GM23248 (cell line): ENCODE results near the gene VPS54. TPM values are rescaled to one million over a fixed set of nuclear protein-coding genes. Genes with fewer than 3 reads are reported as not detected.

ENCODE experiments used
- DNase-seq: peaks from one replicate; pipeline ENCODE4 v3.0.0-alpha.2; 2015
- H2AFZ ChIP-seq: fragments of 200-600 bp; sonication (generic); 2 replicates; pipeline ENCODE4 v1.6.1; 2016; ENCODE audit warnings: antibody characterized with exemption
- H3F3A ChIP-seq: fragments of 200-600 bp; sonication (generic); 2 replicates; pipeline ENCODE4 v1.6.1; 2016; ENCODE audit warnings: mild to moderate bottlenecking, antibody characterized with exemption, mixed run types; ENCODE audit not compliant: insufficient read depth
- H3K27ac ChIP-seq: fragments of 200-600 bp; sonication (generic); 2 replicates; pipeline ENCODE4 v1.5.1; 2016; ENCODE audit warnings: mild to moderate bottlenecking
- H3K27me3 ChIP-seq: fragments of 200-600 bp; sonication (generic); replicated peaks from 2 replicates; pipeline ENCODE4 v1.6.1; 2016; ENCODE audit warnings: mild to moderate bottlenecking; ENCODE audit not compliant: insufficient read depth
- H3K36me3 ChIP-seq: fragments of 200-600 bp; sonication (generic); 2 replicates; pipeline ENCODE4 v1.6.1; 2016; ENCODE audit warnings: low read depth, mild to moderate bottlenecking
- H3K4me1 ChIP-seq: fragments of 200-600 bp; sonication (generic); 2 replicates; pipeline ENCODE4 v1.6.1; 2016; ENCODE audit warnings: mild to moderate bottlenecking; ENCODE audit not compliant: insufficient read depth
- H3K4me2 ChIP-seq: fragments of 200-600 bp; sonication (generic); one replicate; pipeline ENCODE4 v1.6.1; 2016; ENCODE audit warnings: mild to moderate bottlenecking; ENCODE audit not compliant: unreplicated experiment
- H3K4me3 ChIP-seq: fragments of 200-600 bp; sonication (generic); 2 replicates; pipeline ENCODE4 v1.5.1; 2016; ENCODE audit warnings: mild to moderate bottlenecking
- H3K79me2 ChIP-seq: fragments of 200-600 bp; sonication (generic); 2 replicates; pipeline ENCODE4 v1.6.1; 2016; ENCODE audit warnings: mild to moderate bottlenecking; ENCODE audit not compliant: insufficient read depth
- H3K9ac ChIP-seq: fragments of 200-600 bp; sonication (generic); 2 replicates; pipeline ENCODE4 v1.6.1; 2016; ENCODE audit warnings: mild to moderate bottlenecking
- H3K9me2 ChIP-seq: fragments of 200-600 bp; sonication (generic); 2 replicates; pipeline ENCODE4 v1.6.1; 2016; ENCODE audit warnings: mixed run types, mild to moderate bottlenecking, moderate library complexity; ENCODE audit not compliant: insufficient read depth
- H3K9me3 ChIP-seq: fragments of 200-600 bp; sonication (generic); one replicate; pipeline ENCODE4 v1.6.1; 2017; ENCODE audit warnings: low read depth
- H4K20me1 ChIP-seq: fragments of 200-600 bp; sonication (generic); 2 replicates; pipeline ENCODE4 v1.6.0; 2016; ENCODE audit not compliant: insufficient read depth
- EZH2 ChIP-seq: fragments of 200-600 bp; sonication (generic); IDR thresholded peaks from 2 replicates; pipeline ENCODE4 v1.6.1; 2018; ENCODE audit warnings: antibody characterized with exemption, mild to moderate bottlenecking; ENCODE audit not compliant: insufficient read depth, poor library complexity, severe bottlenecking
- EZH2phosphoT487 ChIP-seq: fragments of 200-600 bp; sonication (generic); IDR thresholded peaks from 2 replicates; pipeline ENCODE4 v1.6.1; 2018; ENCODE audit warnings: antibody characterized with exemption, moderate library complexity, mild to moderate bottlenecking, low read depth; ENCODE audit not compliant: insufficient read depth
- WGBS, 2 experiments: methylation state at CpG; one replicate each; pipeline ENCODE4 v1.1.6; 2015 to 2017; ENCODE audit warnings: low lambda C conversion rate in 2 of 2, low coverage in 1 of 2; ENCODE audit errors: missing lambda C conversion rate in 2 of 2; 5-methylcytosine and 5-hydroxymethylcytosine counted together
- in situ Hi-C: fragments of 300-500 bp; cut with MboI; formaldehyde crosslinking; loops from 2 replicates; pipeline ENCODE4 v1.15.0; 2020
- polyA plus RNA-seq: library from polyadenylated mRNA; unstranded; fragments of >200 nt; fragmentation: Nextera tagmentation; extraction: Ambion mirVana; gene quantifications from 2 replicates; pipeline ENCODE4 v1.2.1, GENCODE V29; 2016
- total RNA-seq: library from RNA; depleted of rRNA; stranded (reverse); fragments of >200 nt; shearing (Covaris generic); gene quantifications from 2 replicates; pipeline ENCODE4 v1.2.3, GENCODE V29; 2014

Gene VPS54
- total and polyA plus RNA-seq, 2 experiments from 2014 or later: 6.5 to 12.9 TPM

- H3F3A ChIP-seq: no peaks in the 10 kb centered on the region
- 88 to 90% methylated on average over 6 of the region's 6 CpGs for WGBS, 2 experiments
- no peak for DNase-seq
- H3K27ac ChIP-seq: no peak overlapping the region
- no peaks in the 10 kb centered on the region; the same call in 1 of the 2 replicates for H4K20me1 ChIP-seq
- H3K4me3 ChIP-seq: no peak overlapping the region
- no peak overlapping the region for H3K9ac ChIP-seq
- H3K27me3 ChIP-seq: no peaks in the 10 kb centered on the region
- H3K4me1 ChIP-seq: peaks cover 6% of the 10 kb centered on the region; the same call in 1 of the 2 replicates
- peaks cover 45% of the 10 kb centered on the region for H3K79me2 ChIP-seq
- in situ Hi-C loops: no loop called here
- no peak overlapping the region for H3K4me2 ChIP-seq
- H3K9me3 ChIP-seq: no peaks in the 10 kb centered on the region
- H3K36me3 ChIP-seq: peaks cover 9% of the 10 kb centered on the region; the same call in 1 of the 2 replicates
- no peak overlapping the region for H2AFZ ChIP-seq
- no peak for TF ChIP-seq EZH2phosphoT487
- no peak for TF ChIP-seq EZH2
- no peaks in the 10 kb centered on the region for H3K9me2 ChIP-seq
Measured at GRCh38 chr2:63984606-63985359, 34.4 kb downstream of the VPS54 start.

DNA sequence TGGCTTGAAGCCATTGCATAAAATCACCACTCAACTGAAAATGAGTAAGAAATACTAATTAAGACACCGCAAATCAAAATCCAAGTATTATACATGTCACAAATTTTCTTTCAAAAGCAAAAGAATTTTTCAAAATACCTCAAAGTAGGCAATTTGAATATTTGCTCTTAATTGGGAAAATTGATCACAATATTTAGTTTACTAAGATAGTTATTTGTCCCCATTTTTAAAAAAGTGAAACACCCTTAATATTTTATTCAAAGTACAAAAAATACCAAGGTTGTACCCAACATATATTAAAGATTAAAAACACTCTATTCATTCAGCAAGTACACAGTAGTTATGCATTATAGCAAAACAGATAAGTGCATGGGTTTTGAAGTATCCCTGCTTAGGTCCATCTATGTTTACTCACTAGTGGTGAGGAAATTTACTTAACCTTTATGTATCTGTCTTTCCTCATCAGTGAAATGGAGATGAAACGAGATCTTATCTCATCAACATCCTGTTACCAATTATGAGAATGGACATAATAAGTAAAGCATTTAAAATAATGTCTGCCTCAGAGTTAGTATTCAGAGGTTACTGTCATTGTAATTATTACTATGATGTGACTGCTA, 35.1 kb downstream of the VPS54 start:
- H3F3A ChIP-seq: no peaks in the 10 kb centered on the region
- H3K36me3 ChIP-seq: peaks cover 15% of the 10 kb centered on the region; the same call in 1 of the 2 replicates
- peaks cover 6% of the 10 kb centered on the region; the same call in 1 of the 2 replicates for H3K4me1 ChIP-seq
- H3K4me2 ChIP-seq: no peak overlapping the region
- no peak for DNase-seq
- H3K9me3 ChIP-seq: no peaks in the 10 kb centered on the region
- no peaks in the 10 kb centered on the region for H3K27me3 ChIP-seq
- H3K9me2 ChIP-seq: no peaks in the 10 kb centered on the region
- no peaks in the 10 kb centered on the region; the same call in 1 of the 2 replicates for H4K20me1 ChIP-seq
- TF ChIP-seq EZH2phosphoT487 (peak; percentile 71; the same call in 1 of the 2 replicates), EZH2 (no peak)
- H3K79me2 ChIP-seq: peaks cover 40% of the 10 kb centered on the region
- H3K27ac ChIP-seq: no peak overlapping the region
- 67 to 71% methylated on average over 2 of the region's 2 CpGs for WGBS, 2 experiments
- in situ Hi-C loops: no loop called here
- H2AFZ ChIP-seq: no peak overlapping the region
- H3K9ac ChIP-seq: no peak overlapping the region
- H3K4me3 ChIP-seq: no peak overlapping the region

GRCh38 chr2:63982335-63982734, 36.9 kb downstream of the VPS54 start:
- Histone ChIP-seq H3K36me3 (peaks cover 21% of the 10 kb centered on the region), H3K79me2 (peaks cover 26% of the 10 kb centered on the region), H3K9me2 (no peaks in the 10 kb centered on the region), H3K9me3 (no peaks in the 10 kb centered on the region), H3K4me2 (no peak overlapping the region), H3K4me3 (no peak overlapping the region), H2AFZ (no peak overlapping the region), H3K27ac (no peak overlapping the region), H3K27me3 (no peaks in the 10 kb centered on the region), H3K9ac (no peak overlapping the region), H3F3A (no peaks in the 10 kb centered on the region), H4K20me1 (no peaks in the 10 kb centered on the region; the same call in 1 of the 2 replicates), H3K4me1 (peaks cover 6% of the 10 kb centered on the region; the same call in 1 of the 2 replicates)
- in situ Hi-C loops: no loop called here
- 98 to 99% methylated on average over 4 of the region's 4 CpGs for WGBS, 2 experiments
- TF ChIP-seq EZH2: no peak
- no peak for TF ChIP-seq EZH2phosphoT487
- no peak for DNase-seq

- no peaks in the 10 kb centered on the region for H3K9me2 ChIP-seq
- H4K20me1 ChIP-seq: no peaks in the 10 kb centered on the region; the same call in 1 of the 2 replicates
- in situ Hi-C loops: no loop called here
- DNase-seq: no peak
- H3K4me2 ChIP-seq: no peak overlapping the region
- peaks cover 6% of the 10 kb centered on the region; the same call in 1 of the 2 replicates for H3K4me1 ChIP-seq
- TF ChIP-seq EZH2 (no peak), EZH2phosphoT487 (no peak)
- H3K27me3 ChIP-seq: no peaks in the 10 kb centered on the region
- H2AFZ ChIP-seq: no peak overlapping the region
- H3K4me3 ChIP-seq: no peak overlapping the region
- no peaks in the 10 kb centered on the region for H3K9me3 ChIP-seq
- peaks cover 21% of the 10 kb centered on the region for H3K36me3 ChIP-seq
- no peak overlapping the region for H3K27ac ChIP-seq
- WGBS, 2 experiments: 96 to 99% methylated on average over 3 of the region's 3 CpGs
- H3K79me2 ChIP-seq: peaks cover 20% of the 10 kb centered on the region
- no peak overlapping the region for H3K9ac ChIP-seq
- no peaks in the 10 kb centered on the region for H3F3A ChIP-seq
Measured at GRCh38 chr2:63981702-63982103, 37.5 kb downstream of the VPS54 start.
